Astrocyte (in vitro differentiated cells and primary cell): ENCODE measurements around the gene SEMG1. TPM values are rescaled to one million over a fixed set of nuclear protein-coding genes. Genes with fewer than 3 reads are reported as not detected.

Experiments
- DNase-seq: peaks from one replicate; pipeline ENCODE4 v3.0.0-alpha.2; 2010; ENCODE audit warnings: low read depth
- FAIRE-seq: peaks from 2 replicates; lab custom pipeline; 2011; peaks lifted over from hg19 to GRCh38; lab: Jason Lieb, UNC
- H2AFZ ChIP-seq: 2 replicates; pipeline ENCODE4 v1.6.0; 2012; ENCODE audit warnings: low read depth, low read length, inconsistent platforms
- H3K27ac ChIP-seq: 2 replicates; pipeline ENCODE4 v1.5.1; 2011; ENCODE audit warnings: low read depth, low read length, inconsistent platforms
- H3K27me3 ChIP-seq: 2 replicates; pipeline ENCODE4 v1.6.0; 2011; ENCODE audit warnings: low read length, inconsistent platforms; ENCODE audit not compliant: insufficient read depth
- H3K36me3 ChIP-seq: 2 replicates; pipeline ENCODE4 v1.5.1; 2011; ENCODE audit warnings: low read length, inconsistent platforms; ENCODE audit not compliant: insufficient read depth
- H3K4me1 ChIP-seq: 2 replicates; pipeline ENCODE4 v1.5.1; 2011; ENCODE audit warnings: low read length, inconsistent platforms; ENCODE audit not compliant: insufficient read depth
- H3K4me2 ChIP-seq: 2 replicates; pipeline ENCODE4 v1.6.0; 2012; ENCODE audit warnings: low read length, inconsistent platforms
- H3K4me3 ChIP-seq: 2 replicates; pipeline ENCODE4 v1.5.1; 2011; ENCODE audit warnings: low read depth, mild to moderate bottlenecking, low read length, inconsistent platforms; ENCODE audit not compliant: insufficient read depth
- H3K79me2 ChIP-seq: 2 replicates; pipeline ENCODE4 v1.6.0; 2012; ENCODE audit warnings: mild to moderate bottlenecking, low read length, inconsistent platforms; ENCODE audit not compliant: insufficient read depth
- H3K9ac ChIP-seq: 2 replicates; pipeline ENCODE4 v1.6.0; 2012; ENCODE audit warnings: mild to moderate bottlenecking, low read length, inconsistent platforms
- H3K9me3 ChIP-seq: 2 replicates; pipeline ENCODE4 v1.5.1; 2012; ENCODE audit warnings: low read depth, mild to moderate bottlenecking, low read length, inconsistent platforms; ENCODE audit not compliant: insufficient read depth
- H4K20me1 ChIP-seq: 2 replicates; pipeline ENCODE4 v1.6.0; 2012; ENCODE audit warnings: low read length, inconsistent platforms; ENCODE audit not compliant: insufficient read depth
- H3K27ac Mint-ChIP-seq: one replicate; pipeline ENCODE4 v1.8.0; 2021; ENCODE audit warnings: mild to moderate bottlenecking, mixed read lengths; ENCODE audit not compliant: unreplicated experiment
- H3K27me3 Mint-ChIP-seq: one replicate; pipeline ENCODE4 v1.8.0; 2021; ENCODE audit warnings: low read depth, mixed read lengths; ENCODE audit not compliant: unreplicated experiment
- H3K36me3 Mint-ChIP-seq: one replicate; pipeline ENCODE4 v1.8.0; 2021; ENCODE audit warnings: low read depth, mixed read lengths; ENCODE audit not compliant: unreplicated experiment
- H3K4me1 Mint-ChIP-seq: one replicate; pipeline ENCODE4 v1.8.0; 2021; ENCODE audit warnings: low read depth, mixed read lengths; ENCODE audit not compliant: unreplicated experiment
- H3K4me3 Mint-ChIP-seq: one replicate; pipeline ENCODE4 v1.8.0; 2021; ENCODE audit warnings: mild to moderate bottlenecking, moderate library complexity, mixed read lengths; ENCODE audit not compliant: unreplicated experiment
- H3K9me3 Mint-ChIP-seq: one replicate; pipeline ENCODE4 v1.8.0; 2021; ENCODE audit warnings: mild to moderate bottlenecking, mixed read lengths; ENCODE audit not compliant: unreplicated experiment
- CTCF ChIP-seq: IDR thresholded peaks from 2 replicates; pipeline ENCODE4 v1.5.1; 2011; ENCODE audit warnings: low read depth, mild to moderate bottlenecking, inconsistent platforms, low read length, moderate library complexity; ENCODE audit not compliant: insufficient read depth
- EZH2 ChIP-seq: IDR thresholded peaks from 2 replicates; pipeline ENCODE4 v1.6.1; 2012; ENCODE audit warnings: mild to moderate bottlenecking, low read length, inconsistent platforms; ENCODE audit not compliant: insufficient read depth
- total RNA-seq: library from RNA; stranded (reverse); gene quantifications from 2 replicates; pipeline ENCODE4 v1.2.1, GENCODE V29; 2021

Gene SEMG1
- total RNA-seq, 1 donor from 2014 or later = not detected

GRCh38 chr20:45223136-45223535 is 16.3 kb downstream of the SEMG1 start:
- no peak overlapping the region for H3K27ac ChIP-seq
- Mint-ChIP-seq H3K4me3 (no peak overlapping the region), H3K9me3 (no peaks in the 10 kb centered on the region), H3K27me3 (peaks cover 19% of the 10 kb centered on the region), H3K4me1 (no peaks in the 10 kb centered on the region), H3K27ac (no peak overlapping the region), H3K36me3 (no peaks in the 10 kb centered on the region)
- no peaks in the 10 kb centered on the region for H4K20me1 ChIP-seq
- DNase-seq = no peak
- no peak for TF ChIP-seq CTCF
- TF ChIP-seq EZH2 = no peak
- H3K9ac ChIP-seq = no peak overlapping the region
- no peaks in the 10 kb centered on the region for H3K4me1 ChIP-seq
- no peak overlapping the region for H2AFZ ChIP-seq
- H3K9me3 ChIP-seq = no peaks in the 10 kb centered on the region
- no peaks in the 10 kb centered on the region for H3K79me2 ChIP-seq
- no peaks in the 10 kb centered on the region for H3K27me3 ChIP-seq
- H3K4me3 ChIP-seq = no peak overlapping the region
- no peak overlapping the region for H3K4me2 ChIP-seq
- H3K36me3 ChIP-seq = no peaks in the 10 kb centered on the region
- FAIRE-seq = no peak

- Mint-ChIP-seq H3K9me3 (no peaks in the 10 kb centered on the region), H3K36me3 (no peaks in the 10 kb centered on the region), H3K27ac (no peak overlapping the region), H3K4me3 (no peak overlapping the region), H3K27me3 (peaks cover 14% of the 10 kb centered on the region), H3K4me1 (no peaks in the 10 kb centered on the region)
- Histone ChIP-seq H3K4me2 (no peak overlapping the region), H3K36me3 (no peaks in the 10 kb centered on the region), H3K4me3 (no peak overlapping the region), H4K20me1 (no peaks in the 10 kb centered on the region), H2AFZ (no peak overlapping the region), H3K9ac (no peak overlapping the region), H3K4me1 (no peaks in the 10 kb centered on the region), H3K27me3 (no peaks in the 10 kb centered on the region), H3K27ac (no peak overlapping the region), H3K79me2 (no peaks in the 10 kb centered on the region), H3K9me3 (no peaks in the 10 kb centered on the region)
- DNase-seq (no peak), FAIRE-seq (no peak)
- no peak for TF ChIP-seq EZH2
- no peak for TF ChIP-seq CTCF
Observed at GRCh38 chr20:45226287-45226686, 19.5 kb downstream of the SEMG1 start.

- no peak overlapping the region for H2AFZ ChIP-seq
Observed at GRCh38 chr20:45229264-45230056, 22.6 kb downstream of the SEMG1 start.

More at GRCh38 chr20:45229264-45230056, 22.6 kb downstream of the SEMG1 start:
- no peak overlapping the region for H3K9ac ChIP-seq
- TF ChIP-seq EZH2 (no peak), CTCF (peak; percentile 8)
- H3K27me3 ChIP-seq = peaks cover 2% of the 10 kb centered on the region
- peaks cover 14% of the 10 kb centered on the region for H3K27me3 Mint-ChIP-seq
- FAIRE-seq = no peak
- peaks cover 2% of the 10 kb centered on the region for H3K9me3 Mint-ChIP-seq
- H4K20me1 ChIP-seq = no peaks in the 10 kb centered on the region
- H3K4me3 Mint-ChIP-seq = no peak overlapping the region
- no peak overlapping the region for H3K27ac ChIP-seq
- no peaks in the 10 kb centered on the region for H3K36me3 Mint-ChIP-seq
- H3K36me3 ChIP-seq = no peaks in the 10 kb centered on the region
- H3K79me2 ChIP-seq = no peaks in the 10 kb centered on the region
- no peak overlapping the region for H3K27ac Mint-ChIP-seq
- H3K4me2 ChIP-seq = no peak overlapping the region
- H3K4me1 Mint-ChIP-seq = no peaks in the 10 kb centered on the region
- H3K4me3 ChIP-seq = no peak overlapping the region
- no peaks in the 10 kb centered on the region for H3K9me3 ChIP-seq
- no peaks in the 10 kb centered on the region for H3K4me1 ChIP-seq
- no peak for DNase-seq
